ENCODE results near the gene C1orf232.
A peak's percentile ranks its signal among the peaks of the same experiment; 100 is the strongest.

The C1orf232 gene

DNA sequence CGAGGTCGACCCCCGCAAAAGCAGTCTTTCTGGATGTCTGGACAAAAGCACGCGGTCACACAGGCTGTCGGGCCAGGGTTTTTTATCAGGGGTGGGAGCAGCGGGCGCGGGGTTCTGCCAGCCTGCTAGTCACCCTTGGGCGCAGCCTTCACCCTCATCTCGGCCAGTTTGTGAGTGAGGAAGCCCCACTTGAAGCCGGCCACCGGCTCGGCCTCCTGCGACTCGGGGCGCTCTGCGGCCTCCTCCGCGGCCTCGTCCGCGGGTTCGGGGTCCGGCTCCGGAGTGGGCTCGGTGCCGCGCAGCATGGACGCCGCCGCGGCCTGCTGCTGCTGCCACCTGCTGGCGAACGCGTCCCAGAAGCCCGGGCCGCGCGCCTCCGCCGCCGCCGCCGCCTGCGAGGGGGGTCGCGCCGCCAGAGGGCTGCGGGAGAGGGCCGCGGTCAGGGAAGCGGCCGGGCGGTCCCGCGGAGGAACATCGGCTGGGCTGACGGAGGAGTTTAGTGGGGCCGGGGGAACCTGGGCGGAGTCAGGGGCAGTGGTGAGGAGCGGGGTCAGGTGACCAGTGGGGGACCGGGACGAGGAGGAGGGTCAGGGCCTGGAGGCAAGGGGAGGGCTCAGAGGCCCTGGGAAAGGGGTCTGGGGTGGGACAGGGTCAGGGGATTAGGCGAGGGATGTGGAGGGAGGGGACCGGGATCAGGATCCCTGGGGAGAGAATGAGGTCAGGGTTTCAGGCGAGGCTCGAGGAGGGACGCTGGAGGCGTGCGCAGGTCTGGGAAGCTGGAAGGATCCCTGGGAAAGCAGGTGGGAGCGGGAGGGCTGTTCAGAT lies 4.5 kb downstream of the C1orf232 start:
- POLR2A ChIA-PET = interaction anchor here (0.5 kb wide), 1 partner anchor 242 kb away, joined by 6 read pairs; no protein-coding TSS in a partner anchor
- H3K36me3 ChIP-seq (ENCODE audit: control insufficient read depth in 2 of 2, insufficient read depth in 1 of 2, low read length in 2 of 2) = no peaks in the 10 kb centered on the region
- no peak overlapping the region; the same call in 1 of the 2 replicates for H3K27ac ChIP-seq (ENCODE audit: extremely low read depth, low read depth, low read length)
- peaks cover 7% of the 10 kb centered on the region; the same call in 1 of the 2 replicates for H3K4me1 ChIP-seq (ENCODE audit: control insufficient read depth, insufficient read depth, low read length)
- H3K9me3 ChIP-seq (ENCODE audit: control insufficient read depth, insufficient read depth, low read depth, low read length) = no peaks in the 10 kb centered on the region
- peak overlapping the region; percentile 24; the same call in 1 of the 2 replicates for H3K4me3 ChIP-seq (ENCODE audit: low read depth, low read length)
- CTCF ChIA-PET = interaction anchor here (0.9 to 2.5 kb wide), 5 partner anchors 14 to 269 kb away, joined by 3 to 16 read pairs (median 3); no protein-coding TSS in a partner anchor
- TF ChIP-seq ZBTB48 (tag by site-specific recombination; IDR thresholded peaks at IDR 0.05) (peak; percentile 89), ZXDB (tag by site-specific recombination; IDR thresholded peaks at IDR 0.05) (peak; percentile 33; the same call in 1 of the 2 replicates), YY1 (tag by site-specific recombination; IDR thresholded peaks at IDR 0.05) (peak; percentile 61; the same call in 1 of the 2 replicates), ZNF596 (tag by site-specific recombination; IDR thresholded peaks at IDR 0.05) (peak; percentile 26; the same call in 1 of the 2 replicates), SP3 (tag by site-specific recombination; IDR thresholded peaks at IDR 0.05) (peak; percentile 40; the same call in 1 of the 2 replicates), ZNF112 (tag by site-specific recombination; IDR thresholded peaks at IDR 0.05) (no peak), BCL11A (tag by site-specific recombination; IDR thresholded peaks at IDR 0.05; ENCODE audit: low read depth) (0 out of 2 replicates have a peak, but pooled peaks have one; percentile 40), ZSCAN30 (tag by site-specific recombination; IDR thresholded peaks at IDR 0.05) (peak; percentile 82), ZNF843 (tag by site-specific recombination; IDR thresholded peaks at IDR 0.05) (no peak), ZNF677 (tag by site-specific recombination; IDR thresholded peaks at IDR 0.05) (0 out of 2 replicates have a peak, but pooled peaks have one; percentile 27), ZNF549 (tag by site-specific recombination; IDR thresholded peaks at IDR 0.05) (no peak), ZNF561 (tag by site-specific recombination; IDR thresholded peaks at IDR 0.05; ENCODE audit: borderline replicate concordance) (peak; percentile 44; the same call in 1 of the 2 replicates), GLIS2 (tag by site-specific recombination; IDR thresholded peaks at IDR 0.05) (peak; percentile 84), KLF1 (tag by site-specific recombination; IDR thresholded peaks at IDR 0.05) (peak; percentile 18; the same call in 1 of the 2 replicates), ZNF560 (tag by site-specific recombination; IDR thresholded peaks at IDR 0.05; ENCODE audit: borderline replicate concordance) (peak; percentile 84; the same call in 1 of the 2 replicates), SP7 (tag by site-specific recombination; IDR thresholded peaks at IDR 0.05) (0 out of 2 replicates have a peak, but pooled peaks have one; percentile 38), ZBTB21 (tag by site-specific recombination; IDR thresholded peaks at IDR 0.05) (no peak), ZNF155 (tag by site-specific recombination; IDR thresholded peaks at IDR 0.05) (no peak), ZNF670 (tag by site-specific recombination; IDR thresholded peaks at IDR 0.05; ENCODE audit: low read depth) (no peak), GLIS1 (tag by site-specific recombination; IDR thresholded peaks at IDR 0.05) (peak; percentile 73)
- TF ChIP-seq, protein P1, sequence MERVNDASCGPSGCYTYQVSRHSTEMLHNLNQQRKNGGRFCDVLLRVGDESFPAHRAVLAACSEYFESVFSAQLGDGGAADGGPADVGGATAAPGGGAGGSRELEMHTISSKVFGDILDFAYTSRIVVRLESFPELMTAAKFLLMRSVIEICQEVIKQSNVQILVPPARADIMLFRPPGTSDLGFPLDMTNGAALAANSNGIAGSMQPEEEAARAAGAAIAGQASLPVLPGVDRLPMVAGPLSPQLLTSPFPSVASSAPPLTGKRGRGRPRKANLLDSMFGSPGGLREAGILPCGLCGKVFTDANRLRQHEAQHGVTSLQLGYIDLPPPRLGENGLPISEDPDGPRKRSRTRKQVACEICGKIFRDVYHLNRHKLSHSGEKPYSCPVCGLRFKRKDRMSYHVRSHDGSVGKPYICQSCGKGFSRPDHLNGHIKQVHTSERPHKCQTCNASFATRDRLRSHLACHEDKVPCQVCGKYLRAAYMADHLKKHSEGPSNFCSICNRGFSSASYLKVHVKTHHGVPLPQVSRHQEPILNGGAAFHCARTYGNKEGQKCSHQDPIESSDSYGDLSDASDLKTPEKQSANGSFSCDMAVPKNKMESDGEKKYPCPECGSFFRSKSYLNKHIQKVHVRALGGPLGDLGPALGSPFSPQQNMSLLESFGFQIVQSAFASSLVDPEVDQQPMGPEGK (tag by site-specific recombination; IDR thresholded peaks at IDR 0.05) = peak; percentile 82
- TF ChIP-seq, protein P2, sequence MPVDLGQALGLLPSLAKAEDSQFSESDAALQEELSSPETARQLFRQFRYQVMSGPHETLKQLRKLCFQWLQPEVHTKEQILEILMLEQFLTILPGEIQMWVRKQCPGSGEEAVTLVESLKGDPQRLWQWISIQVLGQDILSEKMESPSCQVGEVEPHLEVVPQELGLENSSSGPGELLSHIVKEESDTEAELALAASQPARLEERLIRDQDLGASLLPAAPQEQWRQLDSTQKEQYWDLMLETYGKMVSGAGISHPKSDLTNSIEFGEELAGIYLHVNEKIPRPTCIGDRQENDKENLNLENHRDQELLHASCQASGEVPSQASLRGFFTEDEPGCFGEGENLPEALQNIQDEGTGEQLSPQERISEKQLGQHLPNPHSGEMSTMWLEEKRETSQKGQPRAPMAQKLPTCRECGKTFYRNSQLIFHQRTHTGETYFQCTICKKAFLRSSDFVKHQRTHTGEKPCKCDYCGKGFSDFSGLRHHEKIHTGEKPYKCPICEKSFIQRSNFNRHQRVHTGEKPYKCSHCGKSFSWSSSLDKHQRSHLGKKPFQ (tag by site-specific recombination; IDR thresholded peaks at IDR 0.05) = peak; percentile 43; the same call in 1 of the 2 replicates
- TF ChIP-seq, protein P3, sequence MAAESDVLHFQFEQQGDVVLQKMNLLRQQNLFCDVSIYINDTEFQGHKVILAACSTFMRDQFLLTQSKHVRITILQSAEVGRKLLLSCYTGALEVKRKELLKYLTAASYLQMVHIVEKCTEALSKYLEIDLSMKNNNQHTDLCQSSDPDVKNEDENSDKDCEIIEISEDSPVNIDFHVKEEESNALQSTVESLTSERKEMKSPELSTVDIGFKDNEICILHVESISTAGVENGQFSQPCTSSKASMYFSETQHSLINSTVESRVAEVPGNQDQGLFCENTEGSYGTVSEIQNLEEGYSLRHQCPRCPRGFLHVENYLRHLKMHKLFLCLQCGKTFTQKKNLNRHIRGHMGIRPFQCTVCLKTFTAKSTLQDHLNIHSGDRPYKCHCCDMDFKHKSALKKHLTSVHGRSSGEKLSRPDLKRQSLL (tag by site-specific recombination; IDR thresholded peaks at IDR 0.05) = peak; percentile 87
- TF ChIP-seq, protein P4, sequence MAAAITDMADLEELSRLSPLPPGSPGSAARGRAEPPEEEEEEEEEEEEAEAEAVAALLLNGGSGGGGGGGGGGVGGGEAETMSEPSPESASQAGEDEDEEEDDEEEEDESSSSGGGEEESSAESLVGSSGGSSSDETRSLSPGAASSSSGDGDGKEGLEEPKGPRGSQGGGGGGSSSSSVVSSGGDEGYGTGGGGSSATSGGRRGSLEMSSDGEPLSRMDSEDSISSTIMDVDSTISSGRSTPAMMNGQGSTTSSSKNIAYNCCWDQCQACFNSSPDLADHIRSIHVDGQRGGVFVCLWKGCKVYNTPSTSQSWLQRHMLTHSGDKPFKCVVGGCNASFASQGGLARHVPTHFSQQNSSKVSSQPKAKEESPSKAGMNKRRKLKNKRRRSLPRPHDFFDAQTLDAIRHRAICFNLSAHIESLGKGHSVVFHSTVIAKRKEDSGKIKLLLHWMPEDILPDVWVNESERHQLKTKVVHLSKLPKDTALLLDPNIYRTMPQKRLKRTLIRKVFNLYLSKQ (tag by site-specific recombination; IDR thresholded peaks at IDR 0.05; ENCODE audit: borderline replicate concordance) = no peak
- TF ChIP-seq, protein P5, sequence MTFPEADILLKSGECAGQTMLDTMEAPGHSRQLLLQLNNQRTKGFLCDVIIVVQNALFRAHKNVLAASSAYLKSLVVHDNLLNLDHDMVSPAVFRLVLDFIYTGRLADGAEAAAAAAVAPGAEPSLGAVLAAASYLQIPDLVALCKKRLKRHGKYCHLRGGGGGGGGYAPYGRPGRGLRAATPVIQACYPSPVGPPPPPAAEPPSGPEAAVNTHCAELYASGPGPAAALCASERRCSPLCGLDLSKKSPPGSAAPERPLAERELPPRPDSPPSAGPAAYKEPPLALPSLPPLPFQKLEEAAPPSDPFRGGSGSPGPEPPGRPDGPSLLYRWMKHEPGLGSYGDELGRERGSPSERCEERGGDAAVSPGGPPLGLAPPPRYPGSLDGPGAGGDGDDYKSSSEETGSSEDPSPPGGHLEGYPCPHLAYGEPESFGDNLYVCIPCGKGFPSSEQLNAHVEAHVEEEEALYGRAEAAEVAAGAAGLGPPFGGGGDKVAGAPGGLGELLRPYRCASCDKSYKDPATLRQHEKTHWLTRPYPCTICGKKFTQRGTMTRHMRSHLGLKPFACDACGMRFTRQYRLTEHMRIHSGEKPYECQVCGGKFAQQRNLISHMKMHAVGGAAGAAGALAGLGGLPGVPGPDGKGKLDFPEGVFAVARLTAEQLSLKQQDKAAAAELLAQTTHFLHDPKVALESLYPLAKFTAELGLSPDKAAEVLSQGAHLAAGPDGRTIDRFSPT (tag by site-specific recombination; IDR thresholded peaks at IDR 0.05) = peak; percentile 48; the same call in 1 of the 2 replicates
- TF ChIP-seq, protein P6, sequence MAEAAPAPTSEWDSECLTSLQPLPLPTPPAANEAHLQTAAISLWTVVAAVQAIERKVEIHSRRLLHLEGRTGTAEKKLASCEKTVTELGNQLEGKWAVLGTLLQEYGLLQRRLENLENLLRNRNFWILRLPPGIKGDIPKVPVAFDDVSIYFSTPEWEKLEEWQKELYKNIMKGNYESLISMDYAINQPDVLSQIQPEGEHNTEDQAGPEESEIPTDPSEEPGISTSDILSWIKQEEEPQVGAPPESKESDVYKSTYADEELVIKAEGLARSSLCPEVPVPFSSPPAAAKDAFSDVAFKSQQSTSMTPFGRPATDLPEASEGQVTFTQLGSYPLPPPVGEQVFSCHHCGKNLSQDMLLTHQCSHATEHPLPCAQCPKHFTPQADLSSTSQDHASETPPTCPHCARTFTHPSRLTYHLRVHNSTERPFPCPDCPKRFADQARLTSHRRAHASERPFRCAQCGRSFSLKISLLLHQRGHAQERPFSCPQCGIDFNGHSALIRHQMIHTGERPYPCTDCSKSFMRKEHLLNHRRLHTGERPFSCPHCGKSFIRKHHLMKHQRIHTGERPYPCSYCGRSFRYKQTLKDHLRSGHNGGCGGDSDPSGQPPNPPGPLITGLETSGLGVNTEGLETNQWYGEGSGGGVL (tag by site-specific recombination; IDR thresholded peaks at IDR 0.05) = peak; percentile 90

All from HEK293 (cell line).